Limb (tissue), 2 donors: ENCODE results near the gene PGA5.
"Not testable (repeated sequence)": the region's sequence is repeated elsewhere in the genome, so short reads cannot be mapped to it uniquely, and the experiment has no call there.

Experiments
- DNase-seq, 2 donors: peaks; one replicate each; pipeline ENCODE4 v3.0.0-alpha.2; 2016; ENCODE audit errors: extremely low spot score in 2 of 2

Gene PGA5

DNA sequence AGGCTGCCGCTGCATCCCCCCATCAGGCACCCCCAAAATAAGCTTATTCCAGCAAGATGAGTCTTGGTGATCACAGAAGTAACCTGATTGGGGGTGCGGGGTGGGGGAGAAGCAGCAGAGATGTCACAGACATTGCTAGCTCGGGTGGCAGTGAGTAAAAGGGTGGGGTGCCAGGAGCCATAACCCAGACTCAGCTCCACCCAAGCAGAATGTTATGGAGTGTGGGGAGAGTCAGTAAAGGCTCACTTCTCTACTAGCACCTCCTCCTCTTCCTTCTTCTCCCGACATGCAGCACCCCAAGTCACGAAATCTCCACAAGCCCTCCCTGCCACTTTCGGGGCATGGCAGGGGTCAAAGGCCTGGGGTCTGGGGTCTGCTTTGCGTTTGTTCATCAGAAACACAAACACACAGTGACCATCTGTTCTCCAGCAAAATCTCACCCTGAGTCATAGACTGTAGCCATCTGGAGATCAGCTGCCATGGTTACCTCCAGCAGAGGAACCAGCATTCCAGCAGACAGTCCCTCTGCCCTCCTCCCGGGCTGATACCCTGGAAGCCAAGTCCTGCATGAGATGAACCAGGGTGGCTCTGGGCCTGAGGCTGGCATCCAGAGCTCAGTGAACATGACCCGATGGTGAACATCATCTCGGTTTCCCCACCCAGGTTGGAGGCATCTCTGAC lies 14.4 kb upstream of the PGA5 start:
- not testable (repeated sequence) for DNase-seq

DNA sequence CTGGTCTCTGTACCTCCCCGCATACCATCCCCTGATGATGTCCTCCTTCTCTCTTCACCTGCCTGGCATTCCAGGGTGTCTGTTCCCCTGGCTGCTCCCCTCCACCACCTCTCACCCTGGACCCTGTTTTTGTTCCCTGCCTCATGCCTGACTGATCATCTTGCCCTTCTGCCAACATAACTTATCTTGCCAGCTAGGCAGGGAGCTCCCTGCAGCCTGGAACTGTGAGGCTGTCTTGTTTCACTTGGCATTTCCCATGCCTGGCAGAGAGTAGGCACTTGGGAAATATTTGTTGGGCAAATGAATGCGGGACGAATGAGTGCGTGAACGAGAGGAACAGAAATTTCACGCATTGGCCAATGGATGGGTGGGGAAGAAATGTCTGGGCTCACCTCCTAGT lies 11.5 kb upstream of the PGA5 start:
- not testable (repeated sequence) for DNase-seq

DNA sequence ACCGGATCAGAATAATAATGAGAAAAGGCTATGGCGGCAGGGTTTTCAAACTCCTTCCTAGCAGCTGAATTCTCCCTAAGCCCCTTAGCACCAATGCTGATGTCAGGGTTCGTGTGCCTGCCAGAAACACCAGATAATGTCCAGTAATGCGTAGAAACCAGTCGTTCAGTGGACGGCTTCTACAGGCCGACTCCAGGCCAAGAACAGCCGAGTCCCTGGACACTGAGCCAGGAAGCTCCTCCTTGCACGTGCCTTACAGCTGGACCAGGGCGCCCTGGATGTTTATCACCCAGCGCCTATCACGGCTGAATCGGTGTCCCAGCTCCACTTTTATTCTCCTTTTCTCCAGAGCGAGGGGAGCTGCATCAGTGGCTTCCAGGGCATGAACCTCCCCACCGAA lies 9.9 kb upstream of the PGA5 start:
- DNase-seq: not testable (repeated sequence)

DNA sequence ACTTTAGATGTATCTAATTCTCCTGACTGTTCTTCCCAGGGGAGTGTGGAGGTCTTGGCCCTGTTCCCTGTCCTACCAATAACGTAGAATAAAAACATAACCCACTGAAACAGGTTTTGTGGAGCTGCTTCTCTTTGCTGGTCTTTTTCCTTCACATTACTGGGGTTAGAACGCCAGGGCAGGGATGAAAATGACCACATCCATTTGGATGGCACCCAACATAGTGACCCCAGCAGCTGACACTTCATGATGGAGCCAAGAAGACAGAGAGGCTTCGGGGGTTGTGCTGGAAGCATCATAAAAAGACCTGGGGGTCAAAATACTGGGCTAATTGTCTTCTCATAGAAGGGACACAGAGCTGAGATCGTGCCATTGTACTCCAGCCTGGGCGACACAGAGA lies 9.4 kb upstream of the PGA5 start:
- DNase-seq: not testable (repeated sequence)

DNA sequence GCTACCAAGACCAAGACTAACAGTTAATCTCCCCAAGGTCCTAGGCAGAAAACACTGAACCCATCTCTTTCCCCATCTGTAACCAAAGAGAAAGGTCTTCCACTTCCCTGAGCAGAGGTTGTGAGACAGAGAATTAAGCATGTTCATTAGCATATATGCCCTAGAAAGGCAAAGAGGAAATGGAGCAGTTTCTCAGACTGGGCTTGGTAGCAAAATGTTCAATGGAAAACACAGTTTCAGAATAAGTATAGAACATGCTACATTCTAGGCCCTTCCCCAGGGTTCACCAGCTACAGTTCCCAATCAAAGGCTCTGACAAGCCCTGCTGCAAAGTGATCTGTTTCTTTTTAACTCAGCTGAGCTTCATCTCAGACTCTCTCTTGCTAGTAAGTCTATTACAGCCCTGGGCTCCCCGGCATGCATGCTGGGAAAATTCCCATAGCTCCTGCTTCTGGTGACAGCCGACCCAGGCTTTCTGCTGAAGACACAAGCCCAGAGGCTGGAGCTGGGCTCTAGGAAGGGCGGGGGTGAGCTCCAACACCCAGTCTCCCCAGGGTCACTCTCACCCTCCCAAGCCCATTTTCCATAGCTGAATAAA lies 8.3 kb upstream of the PGA5 start:
- DNase-seq: not testable (repeated sequence)

DNA sequence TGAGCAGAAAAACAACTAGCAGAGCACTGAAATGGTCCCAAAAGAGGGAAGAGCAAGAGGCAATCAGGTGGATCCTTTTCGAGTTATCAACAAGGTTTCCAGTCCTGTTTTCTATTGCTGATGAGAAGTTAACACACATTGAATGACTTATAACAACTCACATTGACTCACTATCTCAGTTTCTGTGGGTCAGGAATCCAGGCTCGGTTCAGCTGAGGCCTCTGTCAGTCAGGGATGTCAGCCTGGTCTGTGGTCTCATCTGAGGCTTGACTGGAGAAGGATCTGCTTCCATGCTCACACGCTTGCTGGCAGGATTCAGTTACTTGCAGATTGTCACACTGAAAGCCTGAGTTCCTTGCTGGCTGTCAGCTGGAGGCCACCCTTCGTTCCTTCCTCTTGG lies 3.8 kb upstream of the PGA5 start:
- not testable (repeated sequence) for DNase-seq

DNA sequence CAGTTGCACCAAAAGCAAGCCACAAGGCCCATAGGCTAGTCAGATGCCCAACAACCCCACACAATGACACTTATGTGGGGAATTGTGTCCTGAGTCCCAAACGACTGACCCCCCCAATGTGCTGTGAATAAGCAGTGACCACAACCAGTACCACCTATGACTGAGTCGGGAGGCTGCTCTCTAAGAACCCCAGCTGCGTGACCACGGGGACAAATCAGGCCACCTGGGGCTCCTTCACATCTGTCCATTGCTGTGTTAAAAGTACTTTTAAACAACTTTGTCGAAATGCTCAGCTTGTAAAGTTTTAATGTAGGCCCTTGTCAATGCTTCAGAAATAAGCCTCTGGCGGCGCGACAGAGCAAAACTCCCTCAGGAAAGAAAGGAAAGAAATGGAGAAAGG lies 687 bp upstream of the PGA5 start:
- DNase-seq: not testable (repeated sequence)

DNA sequence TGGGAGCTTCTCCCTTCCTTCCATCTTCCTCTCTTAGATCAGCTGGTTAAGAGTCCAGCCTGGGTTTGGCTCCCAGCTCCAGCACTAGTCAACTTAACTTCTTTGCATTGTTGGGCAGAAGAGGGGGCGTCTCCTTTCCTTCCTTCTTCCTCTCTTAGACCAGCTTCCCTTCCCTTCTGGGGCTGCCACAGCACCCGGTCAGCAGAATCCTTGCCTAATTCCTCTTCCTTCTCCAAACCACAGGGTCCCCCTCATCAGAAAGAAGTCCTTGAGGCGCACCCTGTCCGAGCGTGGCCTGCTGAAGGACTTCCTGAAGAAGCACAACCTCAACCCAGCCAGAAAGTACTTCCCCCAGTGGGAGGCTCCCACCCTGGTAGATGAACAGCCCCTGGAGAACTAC lies 551 bp downstream of the PGA5 start:
- not testable (repeated sequence) for DNase-seq

DNA sequence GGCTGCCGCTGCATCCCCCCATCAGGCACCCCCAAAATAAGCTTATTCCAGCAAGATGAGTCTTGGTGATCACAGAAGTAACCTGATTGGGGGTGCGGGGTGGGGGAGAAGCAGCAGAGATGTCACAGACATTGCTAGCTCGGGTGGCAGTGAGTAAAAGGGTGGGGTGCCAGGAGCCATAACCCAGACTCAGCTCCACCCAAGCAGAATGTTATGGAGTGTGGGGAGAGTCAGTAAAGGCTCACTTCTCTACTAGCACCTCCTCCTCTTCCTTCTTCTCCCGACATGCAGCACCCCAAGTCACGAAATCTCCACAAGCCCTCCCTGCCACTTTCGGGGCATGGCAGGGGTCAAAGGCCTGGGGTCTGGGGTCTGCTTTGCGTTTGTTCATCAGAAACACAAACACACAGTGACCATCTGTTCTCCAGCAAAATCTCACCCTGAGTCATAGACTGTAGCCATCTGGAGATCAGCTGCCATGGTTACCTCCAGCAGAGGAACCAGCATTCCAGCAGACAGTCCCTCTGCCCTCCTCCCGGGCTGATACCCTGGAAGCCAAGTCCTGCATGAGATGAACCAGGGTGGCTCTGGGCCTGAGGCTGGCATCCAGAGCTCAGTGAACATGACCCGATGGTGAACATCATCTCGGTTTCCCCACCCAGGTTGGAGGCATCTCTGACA lies 4.4 kb downstream of the PGA5 start:
- not testable (repeated sequence) for DNase-seq

DNA sequence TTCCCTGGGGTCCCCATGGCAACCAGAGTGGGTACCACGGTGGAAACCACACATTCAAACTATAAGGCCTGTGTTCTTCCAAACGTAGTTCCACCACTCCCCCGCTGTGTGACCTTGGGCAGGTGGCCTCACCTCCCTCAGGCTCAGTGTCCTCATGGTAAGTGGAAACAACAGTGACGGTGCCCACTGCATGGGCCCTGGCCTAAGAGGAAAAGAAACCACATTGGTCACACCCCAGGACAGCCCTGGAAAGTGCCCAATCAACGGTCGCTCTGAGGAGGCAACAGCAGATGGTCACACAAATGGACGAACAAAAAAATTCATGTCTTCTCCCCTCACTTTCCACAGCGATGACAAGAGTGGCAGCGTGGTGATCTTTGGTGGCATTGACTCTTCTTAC lies 7.1 kb downstream of the PGA5 start:
- DNase-seq: not testable (repeated sequence)

DNA sequence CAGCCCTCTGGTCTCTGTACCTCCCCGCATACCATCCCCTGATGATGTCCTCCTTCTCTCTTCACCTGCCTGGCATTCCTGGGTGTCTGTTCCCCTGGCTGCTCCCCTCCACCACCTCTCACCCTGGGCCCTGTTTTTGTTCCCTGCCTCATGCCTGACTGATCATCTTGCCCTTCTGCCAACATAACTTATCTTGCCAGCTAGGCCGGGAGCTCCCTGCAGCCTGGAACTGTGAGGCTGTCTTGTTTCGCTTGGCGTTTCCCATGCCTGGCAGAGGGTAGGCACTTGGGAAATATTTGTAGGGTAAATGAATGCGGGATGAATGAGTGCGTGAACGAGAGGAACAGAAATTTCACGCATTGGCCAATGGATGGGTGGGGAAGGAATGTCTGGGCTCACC lies 8.2 kb downstream of the PGA5 start:
- not testable (repeated sequence) for DNase-seq

DNA sequence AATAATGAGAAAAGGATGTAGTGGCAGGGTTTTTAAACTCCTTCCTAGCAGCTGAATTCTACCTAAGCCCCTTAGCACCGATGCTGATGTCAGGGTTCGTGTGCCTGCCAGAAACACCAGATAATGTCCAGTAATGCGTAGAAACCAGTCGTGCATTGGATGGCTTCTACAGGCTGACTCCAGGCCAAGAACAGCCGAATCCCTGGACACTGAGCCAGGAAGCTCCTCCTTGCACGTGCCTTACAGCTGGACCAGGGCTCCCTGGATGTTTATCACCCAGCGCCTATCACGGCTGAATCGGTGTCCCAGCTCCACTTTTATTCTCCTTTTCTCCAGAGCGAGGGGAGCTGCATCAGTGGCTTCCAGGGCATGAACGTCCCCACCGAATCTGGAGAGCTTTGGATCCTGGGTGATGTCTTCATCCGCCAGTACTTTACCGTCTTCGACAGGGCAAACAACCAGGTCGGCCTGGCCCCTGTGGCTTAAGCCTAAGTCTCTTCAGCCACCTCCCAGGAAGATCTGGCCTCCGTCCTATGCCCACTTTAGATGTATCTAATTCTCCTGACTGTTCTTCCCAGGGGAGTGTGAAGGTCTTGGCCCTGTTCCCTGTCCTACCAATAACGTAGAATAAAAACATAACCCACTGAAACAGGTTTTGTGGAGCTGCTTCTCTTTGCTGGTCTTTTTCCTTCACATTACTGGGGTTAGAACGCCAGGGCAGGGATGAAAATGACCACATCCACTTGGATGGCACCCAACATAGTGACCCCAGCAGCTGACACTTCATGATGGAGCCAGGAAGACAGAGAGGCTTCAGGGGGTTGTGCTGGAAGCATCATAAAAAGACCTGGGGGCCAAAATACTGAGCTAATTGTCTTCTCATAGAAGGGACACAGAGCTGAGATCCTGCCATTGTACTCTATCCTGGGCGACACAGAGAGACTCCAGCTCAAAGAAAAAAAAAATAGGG lies 10.1 kb downstream of the PGA5 start:
- DNase-seq: peak in 1 of 2 donors; percentile 59

DNA sequence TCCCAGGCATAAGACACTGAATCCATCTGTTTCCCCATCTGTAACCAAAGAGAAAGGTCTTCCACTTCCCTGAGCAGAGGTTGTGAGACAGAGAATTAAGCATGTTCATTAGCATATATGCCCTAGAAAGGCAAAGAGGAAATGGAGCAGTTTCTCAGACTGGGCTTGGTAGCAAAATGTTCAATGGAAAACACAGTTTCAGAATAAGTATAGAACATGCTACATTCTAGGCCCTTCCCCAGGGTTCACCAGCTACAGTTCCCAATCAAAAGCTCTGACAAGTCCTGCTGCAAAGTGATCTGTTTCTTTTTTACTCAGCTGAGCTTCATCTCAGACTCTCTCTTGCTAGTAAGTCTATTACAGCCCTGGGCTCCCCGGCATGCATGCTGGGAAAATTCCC lies 11.4 kb downstream of the PGA5 start:
- not testable (repeated sequence) for DNase-seq

DNA sequence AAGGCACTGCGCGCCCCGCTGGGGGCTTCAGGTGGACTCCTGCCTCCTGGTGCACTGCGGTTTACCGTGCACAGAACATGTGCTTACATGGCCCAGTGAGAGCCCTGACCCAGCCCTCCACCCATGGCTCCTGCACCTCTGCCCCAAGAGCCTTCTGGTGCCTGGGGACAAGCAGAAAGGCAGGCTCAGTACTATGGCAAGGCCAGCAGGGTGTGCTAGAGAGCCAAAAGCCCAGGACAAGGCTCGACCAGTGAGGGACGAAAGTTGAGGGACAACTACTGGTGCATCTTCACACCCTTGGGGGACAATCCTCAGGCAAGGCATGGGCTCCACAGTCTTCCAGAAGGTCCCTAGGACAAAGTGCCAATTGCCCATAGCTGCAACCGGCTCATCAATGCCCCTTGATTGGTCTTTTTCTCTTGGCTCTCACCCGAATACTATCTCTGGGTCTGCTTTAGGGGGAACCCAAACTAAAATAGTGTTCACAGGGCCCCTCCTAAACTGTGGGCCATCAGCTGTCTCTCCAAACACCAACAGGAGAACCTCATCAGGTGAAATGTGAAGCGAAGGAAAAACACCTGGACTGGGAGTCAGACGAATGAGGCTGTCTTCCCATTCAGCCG lies 13.5 kb downstream of the PGA5 start:
- peak; percentile 13 to 49 for DNase-seq

DNA sequence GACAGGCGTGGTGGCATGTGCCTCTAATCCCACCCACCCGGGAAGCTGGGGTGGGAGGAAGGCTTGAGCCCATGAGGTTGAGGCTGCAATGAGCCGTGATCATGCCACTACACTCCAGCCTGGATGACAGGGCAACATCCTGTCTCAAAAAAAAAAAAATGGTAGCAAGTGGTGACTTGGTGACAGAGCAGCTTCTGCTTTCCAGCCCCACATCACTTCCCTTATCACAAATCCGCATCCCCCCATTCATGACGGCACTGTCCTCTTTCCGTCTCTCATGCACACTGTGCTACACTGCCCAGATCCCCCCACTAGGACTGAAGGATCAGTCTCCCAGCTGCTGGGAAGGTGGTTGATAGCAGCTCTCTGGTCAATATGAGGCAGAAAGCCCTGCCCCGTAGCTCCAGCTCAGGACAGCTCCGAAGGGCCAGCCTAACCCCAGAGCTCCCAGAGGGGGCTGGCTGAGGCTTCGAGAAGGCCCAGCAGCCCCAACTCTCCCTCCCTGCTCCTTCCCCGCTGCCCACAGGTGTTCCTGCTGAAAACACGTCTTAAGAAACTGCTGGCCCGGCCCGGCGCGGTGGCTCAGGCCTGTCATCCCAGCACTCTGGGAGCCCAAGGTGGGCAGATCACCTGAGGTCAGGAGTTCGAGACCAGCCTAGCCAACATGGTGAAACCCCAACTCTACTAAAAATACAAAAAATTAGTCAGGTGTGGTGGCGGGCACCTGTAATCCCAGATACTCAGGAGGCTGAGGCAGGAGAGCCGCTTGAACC lies 15.9 kb downstream of the PGA5 start:
- DNase-seq: no peak

DNA sequence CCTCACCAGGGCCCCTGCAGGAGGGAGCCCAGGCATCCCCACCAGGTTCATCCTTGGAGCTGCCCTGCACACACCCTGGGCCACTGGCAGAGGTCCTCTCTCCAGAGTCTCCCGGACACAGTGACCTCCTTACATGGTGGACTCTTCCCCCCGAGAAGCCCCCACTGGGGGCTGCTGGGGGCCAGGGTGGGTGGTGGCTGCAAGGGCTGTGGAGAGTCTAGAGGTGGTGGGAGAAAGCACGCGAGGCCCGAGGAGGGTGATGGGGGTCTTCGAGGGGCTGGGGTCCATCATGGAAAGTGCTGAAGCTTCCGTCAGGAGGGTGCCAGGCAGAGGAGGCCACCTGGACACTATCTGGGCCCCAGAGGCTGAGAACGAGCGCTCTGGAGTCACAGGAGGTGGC lies 17.6 kb downstream of the PGA5 start:
- DNase-seq: no peak

DNA sequence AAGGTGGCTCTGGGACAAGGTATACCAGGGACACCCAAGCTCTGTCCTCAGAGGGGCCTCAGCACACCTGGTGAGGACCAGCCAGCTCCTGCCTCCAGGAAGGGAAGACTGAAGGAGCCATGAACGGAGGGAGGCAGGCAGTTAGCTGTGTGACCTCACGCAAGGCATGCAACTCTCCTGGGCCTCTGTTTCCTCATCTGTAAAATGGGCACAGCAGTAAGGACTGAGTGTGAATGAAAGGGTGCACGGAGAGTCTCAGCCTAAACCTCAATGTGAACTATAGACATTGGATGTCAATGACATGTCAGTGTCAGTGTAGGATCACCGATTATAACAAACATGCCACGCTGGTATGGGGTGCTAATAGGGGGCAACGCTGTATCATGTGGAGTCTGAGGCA lies 18.4 kb downstream of the PGA5 start:
- no peak for DNase-seq

DNA sequence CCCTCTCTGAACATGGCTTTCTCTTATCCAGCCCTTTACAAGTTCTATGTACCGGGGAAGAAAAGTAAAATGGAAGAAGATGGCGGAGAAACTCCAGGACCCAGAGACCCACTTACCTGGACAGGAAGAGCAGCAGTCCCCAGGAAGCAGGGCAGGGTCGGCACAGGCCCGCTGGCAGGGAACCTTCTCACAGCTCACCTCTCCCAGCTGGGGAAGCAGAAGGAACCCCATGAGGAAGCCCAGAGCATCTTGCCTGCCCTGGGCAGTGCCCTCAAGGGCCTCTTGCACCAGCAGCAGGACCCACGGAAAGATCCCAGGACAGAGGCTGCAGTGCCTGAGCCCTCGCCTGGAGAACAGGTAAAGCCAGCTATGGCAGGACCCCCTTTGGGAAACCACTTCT lies 23.4 kb downstream of the PGA5 start:
- no peak for DNase-seq

DNA sequence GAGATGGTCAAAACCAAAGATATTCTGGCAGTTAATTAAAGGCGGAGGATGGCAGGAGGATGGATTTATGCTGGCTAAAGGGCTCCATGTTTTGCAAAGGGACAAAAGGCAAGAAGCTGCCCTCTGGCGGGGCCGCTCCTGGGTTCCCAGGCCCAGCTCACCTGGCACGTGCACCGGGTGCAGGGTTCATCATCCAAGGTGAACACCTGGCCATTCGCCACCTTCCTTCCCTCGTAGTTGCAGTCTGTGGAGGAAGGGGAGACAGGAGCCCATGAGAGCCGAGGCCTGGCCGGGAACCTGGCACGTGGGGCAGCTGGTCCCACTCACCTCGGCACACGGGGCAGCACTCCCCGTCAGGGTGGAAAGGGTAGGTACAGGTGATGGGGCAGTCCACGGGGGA lies 23.8 kb downstream of the PGA5 start:
- no peak for DNase-seq

DNA sequence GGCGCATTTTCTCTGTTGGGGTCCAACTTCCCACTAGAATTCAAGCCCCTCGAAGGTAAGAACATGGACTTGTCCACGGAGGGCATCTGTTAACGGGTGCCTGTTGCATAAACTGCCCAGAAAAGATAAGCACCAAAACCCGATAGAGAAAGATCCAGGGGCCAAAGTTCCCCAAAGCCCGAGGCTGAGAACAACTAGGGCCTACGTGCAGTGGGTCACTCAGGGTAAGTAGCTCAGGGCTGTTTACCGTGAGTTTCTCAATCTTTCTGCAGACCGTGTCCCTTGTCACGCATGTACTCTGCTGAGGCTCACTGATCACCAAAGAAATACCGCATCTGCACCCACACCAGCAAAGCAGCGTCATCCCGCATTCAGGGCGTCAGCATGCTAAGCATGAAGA lies 24.4 kb downstream of the PGA5 start:
- DNase-seq: no peak
